Lower leg skin (tissue), 4 donors: ENCODE data around the gene MRPL41. TPM values are rescaled to one million over a fixed set of nuclear protein-coding genes. Genes with fewer than 3 reads are reported as not detected.

Experiments used
- DNase-seq, 2 donors: peaks; one replicate each; pipeline ENCODE4 v3.0.0-alpha.2; 2019; ENCODE audit warnings: low spot score in 2 of 2
- H3K4me3 ChIP-seq: fragments of 200-600 bp; sonication (generic); 2 replicates; pipeline ENCODE4 v1.5.1; 2017; ENCODE audit warnings: mild to moderate bottlenecking, low read depth; ENCODE audit not compliant: poor library complexity, severe bottlenecking
- POLR2A ChIP-seq, 2 donors: fragments of 450-650 bp; IDR thresholded peaks; one replicate each; pipeline ENCODE4 v1.6.1; 2016 to 2017; ENCODE audit warnings: antibody characterized with exemption in 2 of 2, mild to moderate bottlenecking in 1 of 2, moderate library complexity in 1 of 2
- WGBS, 2 donors: methylation state at CpG; one replicate each; pipeline ENCODE4 v1.1.5; 2018; 5-methylcytosine and 5-hydroxymethylcytosine counted together
- intact Hi-C: fragments of 100-400 bp; cut with DNase I; formaldehyde crosslinking; loops from one replicate; pipeline ENCODE4 v1.15.0; 2023; ENCODE audit warnings: low total_unique reads
- total RNA-seq, 4 donors: library from RNA; depleted of rRNA; stranded (reverse); fragments of >200 nt; gene quantifications; one replicate each; pipeline ENCODE4 v1.1.0, GENCODE V29; 2016
- TF ChIP-seq, protein P1 (sequence below), 3 donors: fragments of 450-650 bp; IDR thresholded peaks; one replicate each; pipeline ENCODE4 v1.5.1; 2016; ENCODE audit warnings: antibody characterized with exemption in 3 of 3, mild to moderate bottlenecking in 3 of 3, moderate library complexity in 2 of 3

The MRPL41 gene
- total RNA-seq, 4 donors from 2014 or later: 54.6 to 61.8 (median 58.5) TPM

DNA sequence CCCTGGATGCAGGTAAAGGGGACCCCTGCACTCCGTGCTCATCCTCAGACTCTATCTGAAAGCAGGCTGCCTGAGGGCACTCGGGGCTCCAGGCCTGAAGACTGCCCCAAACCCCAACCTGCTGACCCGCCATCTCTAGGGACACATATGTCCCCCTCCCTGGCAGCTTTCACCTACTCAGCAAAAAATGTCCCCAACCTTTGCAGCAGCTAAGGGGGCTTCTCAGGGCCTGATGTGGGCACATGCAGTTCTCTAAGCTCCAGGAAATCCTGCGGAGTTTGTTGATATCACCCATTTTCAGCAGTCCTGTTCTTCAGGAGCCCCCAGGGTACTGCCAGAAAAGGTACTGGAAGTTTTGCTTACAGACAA, 29.3 kb downstream of the MRPL41 start:
- 93 to 95% methylated on average over 4 of the region's 4 CpGs for WGBS, 2 donors
- H3K4me3 ChIP-seq: no peak overlapping the region
- TF ChIP-seq, protein P1, sequence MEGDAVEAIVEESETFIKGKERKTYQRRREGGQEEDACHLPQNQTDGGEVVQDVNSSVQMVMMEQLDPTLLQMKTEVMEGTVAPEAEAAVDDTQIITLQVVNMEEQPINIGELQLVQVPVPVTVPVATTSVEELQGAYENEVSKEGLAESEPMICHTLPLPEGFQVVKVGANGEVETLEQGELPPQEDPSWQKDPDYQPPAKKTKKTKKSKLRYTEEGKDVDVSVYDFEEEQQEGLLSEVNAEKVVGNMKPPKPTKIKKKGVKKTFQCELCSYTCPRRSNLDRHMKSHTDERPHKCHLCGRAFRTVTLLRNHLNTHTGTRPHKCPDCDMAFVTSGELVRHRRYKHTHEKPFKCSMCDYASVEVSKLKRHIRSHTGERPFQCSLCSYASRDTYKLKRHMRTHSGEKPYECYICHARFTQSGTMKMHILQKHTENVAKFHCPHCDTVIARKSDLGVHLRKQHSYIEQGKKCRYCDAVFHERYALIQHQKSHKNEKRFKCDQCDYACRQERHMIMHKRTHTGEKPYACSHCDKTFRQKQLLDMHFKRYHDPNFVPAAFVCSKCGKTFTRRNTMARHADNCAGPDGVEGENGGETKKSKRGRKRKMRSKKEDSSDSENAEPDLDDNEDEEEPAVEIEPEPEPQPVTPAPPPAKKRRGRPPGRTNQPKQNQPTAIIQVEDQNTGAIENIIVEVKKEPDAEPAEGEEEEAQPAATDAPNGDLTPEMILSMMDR (IDR thresholded peaks at IDR 0.05): no peak
- no peak for TF ChIP-seq POLR2A (IDR thresholded peaks at IDR 0.05)
- DNase-seq: no peak
- intact Hi-C loops: no loop called here

DNA sequence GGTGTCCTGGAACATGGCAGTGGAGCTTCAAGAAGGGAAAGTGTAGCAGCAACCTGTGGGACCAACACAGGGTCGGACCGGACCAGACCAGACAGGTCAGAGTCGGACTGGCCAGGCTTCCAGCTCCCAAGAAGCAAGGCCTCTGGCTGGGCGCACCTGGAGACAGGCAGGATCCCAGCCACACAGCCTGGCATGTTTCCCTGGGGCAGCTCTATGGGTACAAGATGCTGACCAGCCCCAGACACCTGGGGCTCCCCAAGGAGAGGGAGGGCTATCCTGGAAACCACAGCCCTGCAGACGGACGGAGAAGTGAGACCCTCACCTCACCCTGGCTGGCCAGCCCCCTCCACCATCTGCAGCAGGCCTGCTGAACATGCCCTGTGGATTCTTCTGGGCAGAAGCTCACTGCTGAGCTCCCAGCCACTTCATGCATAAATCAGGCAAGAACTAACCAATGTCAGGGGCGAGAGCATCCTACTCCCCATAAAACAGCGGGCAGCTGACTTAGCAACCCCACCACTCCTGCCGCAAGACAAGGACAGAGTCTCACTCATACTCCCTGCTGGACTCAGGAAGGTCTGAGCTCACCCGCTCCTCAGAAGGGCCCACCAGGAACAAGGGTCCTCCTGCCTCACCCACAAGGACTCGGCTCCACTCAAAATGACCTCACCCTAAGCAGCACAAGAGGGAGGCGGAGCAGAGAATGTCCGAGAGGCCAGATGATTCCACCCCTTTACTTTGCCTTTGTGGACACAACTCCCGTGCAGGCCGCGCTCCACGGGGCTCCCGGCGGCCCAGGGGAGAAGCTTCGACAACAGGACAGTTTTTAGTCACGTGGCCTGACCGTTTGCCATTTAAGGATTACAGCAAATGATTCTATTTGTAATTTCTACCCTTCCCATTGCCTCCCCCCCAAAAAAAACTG, 29.9 kb downstream of the MRPL41 start:
- DNase-seq: no peak
- WGBS, 2 donors: 88 to 90% methylated on average over 20 to 21 of the region's 22 CpGs
- no peak overlapping the region for H3K4me3 ChIP-seq
- intact Hi-C loops: no loop called here
- TF ChIP-seq, protein P1 (IDR thresholded peaks at IDR 0.05): no peak
- TF ChIP-seq POLR2A (IDR thresholded peaks at IDR 0.05): no peak

DNA sequence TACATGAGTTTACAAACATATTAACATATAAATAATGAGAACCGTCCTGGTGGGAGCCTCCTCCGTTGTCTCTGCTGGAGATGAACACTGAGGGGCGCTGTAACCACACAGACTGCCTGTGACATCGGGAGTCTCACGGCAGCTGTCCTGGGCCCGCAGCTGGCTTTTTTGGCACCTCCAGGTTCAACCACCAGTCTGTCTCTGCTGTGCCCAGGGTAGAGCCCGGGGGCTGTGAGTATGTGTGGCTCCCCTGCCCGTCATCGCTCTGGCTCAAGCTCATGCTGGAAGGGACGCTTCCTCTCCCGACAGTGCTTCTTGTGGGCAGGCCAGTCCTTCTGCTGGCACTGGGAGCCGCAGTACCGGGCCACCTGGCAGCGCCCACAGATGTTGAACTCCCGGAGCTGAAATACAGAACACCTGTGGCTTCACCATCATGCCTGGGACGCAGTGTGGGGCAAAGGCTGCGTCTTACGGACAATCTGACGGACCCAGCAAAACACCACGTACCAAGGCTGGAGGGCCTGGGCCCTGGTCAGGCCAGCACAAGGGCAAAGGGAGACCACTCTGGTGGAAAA, 30.7 kb downstream of the MRPL41 start:
- intact Hi-C loops: no loop called here
- no peak overlapping the region for H3K4me3 ChIP-seq
- TF ChIP-seq, protein P1 (IDR thresholded peaks at IDR 0.05): no peak
- TF ChIP-seq POLR2A (IDR thresholded peaks at IDR 0.05): no peak
- WGBS, 2 donors: 76 to 85% methylated on average over 20 of the region's 20 CpGs
- no peak for DNase-seq

DNA sequence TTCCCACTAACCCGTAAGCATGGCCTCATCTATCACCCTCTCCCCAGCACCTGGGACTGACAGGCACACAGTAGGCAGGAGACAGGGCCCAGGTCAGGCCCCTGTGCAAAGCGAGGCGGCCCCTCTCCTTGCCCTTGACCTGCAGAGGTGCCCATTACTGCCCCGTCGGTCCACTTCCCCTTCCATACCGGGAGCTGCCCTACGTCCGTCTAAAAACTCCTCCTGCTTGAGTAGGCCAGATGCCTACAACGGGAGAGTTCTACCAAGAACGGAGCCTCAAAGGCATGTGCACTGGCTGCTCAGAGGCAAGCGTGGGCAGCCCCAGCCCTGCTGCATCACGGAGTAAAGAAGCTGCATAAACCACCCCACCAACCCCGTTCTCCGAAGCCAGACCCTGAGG, 31.7 kb downstream of the MRPL41 start:
- no peak for TF ChIP-seq POLR2A (IDR thresholded peaks at IDR 0.05)
- TF ChIP-seq, protein P1 (IDR thresholded peaks at IDR 0.05): no peak
- 76 to 93% methylated on average over 14 of the region's 14 CpGs for WGBS, 2 donors
- DNase-seq: no peak
- no peak overlapping the region for H3K4me3 ChIP-seq
- intact Hi-C loops: no loop called here

DNA sequence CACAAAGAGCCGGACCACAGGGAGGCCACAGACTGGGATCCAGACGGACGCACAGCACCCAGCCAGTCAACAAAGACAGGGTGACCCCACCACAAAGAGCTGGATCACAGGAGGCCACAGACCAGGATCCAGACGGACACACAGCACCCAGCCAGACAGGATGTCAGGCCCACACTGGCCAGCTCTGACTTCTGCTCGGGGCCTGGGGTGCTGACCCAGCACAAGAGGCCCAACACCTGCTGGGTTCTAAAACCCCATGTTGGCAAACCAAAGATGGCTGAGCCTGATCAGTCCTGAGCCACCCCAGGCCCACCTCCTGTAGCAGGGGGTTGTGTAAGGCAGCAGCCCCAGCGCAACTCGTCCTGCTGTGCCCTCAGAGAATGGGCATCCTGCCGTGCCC, 32.3 kb downstream of the MRPL41 start:
- WGBS, 2 donors: 86 to 88% methylated on average over 8 of the region's 8 CpGs
- TF ChIP-seq, protein P1 (IDR thresholded peaks at IDR 0.05): no peak
- no peak for TF ChIP-seq POLR2A (IDR thresholded peaks at IDR 0.05)
- no peak for DNase-seq
- H3K4me3 ChIP-seq: no peak overlapping the region
- intact Hi-C loops: no loop called here
